Kidney epithelial cell (primary cell): ENCODE measurements around the gene UBE3D. TPM values are rescaled to one million over a fixed set of nuclear protein-coding genes. Genes with fewer than 3 reads are reported as not detected.

Source experiments
- DNase-seq: peaks from one replicate; pipeline ENCODE4 v3.0.0-alpha.2; 2010; ENCODE audit warnings: low read depth
- H3K27me3 ChIP-seq: 2 replicates; pipeline ENCODE4 v1.6.0; 2011; ENCODE audit warnings: low read length; ENCODE audit not compliant: control insufficient read depth, insufficient read depth
- H3K36me3 ChIP-seq: 2 replicates; pipeline ENCODE4 v1.5.1; 2011; ENCODE audit warnings: low read length; ENCODE audit not compliant: control insufficient read depth, insufficient read depth
- H3K4me3 ChIP-seq: 2 replicates; pipeline ENCODE4 v1.5.1; 2011; ENCODE audit warnings: low read depth, mild to moderate bottlenecking, control low read depth, low read length
- CTCF ChIP-seq: IDR thresholded peaks from 2 replicates; pipeline ENCODE4 v1.5.1; 2011; ENCODE audit warnings: mild to moderate bottlenecking, moderate library complexity, low read length, control low read depth, inconsistent platforms; ENCODE audit not compliant: insufficient read depth, poor library complexity, severe bottlenecking
- total RNA-seq: library from RNA; depleted of rRNA; stranded (reverse); fragments of >200 nt; gene quantifications from 2 replicates; pipeline ENCODE4 v1.2.3, GENCODE V29; 2015

The UBE3D gene
- total RNA-seq = 11.6 and 12.1 TPM in 2 replicates

- no peak for DNase-seq
- Histone ChIP-seq H3K27me3 (no peaks in the 10 kb centered on the region), H3K4me3 (peak within 1 kb of the TSS; percentile 83), H3K36me3 (no peaks in the 10 kb centered on the region)
- TF ChIP-seq CTCF = peak; percentile 80
These were observed at the start of gene UBE3D for GRCh38 chr6:83065511-83066192. TSS of gene UBE3D (minus strand) at chr6:83065841. CDS start at chr6:83065718, 123 bp downstream.

GRCh38 chr6:83114164-83114563 is 48.5 kb upstream of the UBE3D start:
- no peak for TF ChIP-seq CTCF
- H3K36me3 ChIP-seq = no peaks in the 10 kb centered on the region

GRCh38 chr6:83113258-83113657 is 47.6 kb upstream of the UBE3D start:
- TF ChIP-seq CTCF = no peak
- no peak for DNase-seq

More at GRCh38 chr6:83114164-83114563, 48.5 kb upstream of the UBE3D start:
- no peaks in the 10 kb centered on the region for H3K27me3 ChIP-seq
- DNase-seq = no peak
- no peak overlapping the region for H3K4me3 ChIP-seq

GRCh38 chr6:83108378-83108777 is 42.7 kb upstream of the UBE3D start:
- Histone ChIP-seq H3K4me3 (no peak overlapping the region), H3K27me3 (no peaks in the 10 kb centered on the region), H3K36me3 (no peaks in the 10 kb centered on the region)
- no peak for TF ChIP-seq CTCF
- no peak for DNase-seq

More at GRCh38 chr6:83113258-83113657, 47.6 kb upstream of the UBE3D start:
- no peaks in the 10 kb centered on the region for H3K36me3 ChIP-seq
- H3K4me3 ChIP-seq = no peak overlapping the region
- no peaks in the 10 kb centered on the region for H3K27me3 ChIP-seq

GRCh38 chr6:83098589-83098988 is 32.9 kb upstream of the UBE3D start:
- TF ChIP-seq CTCF = no peak
- Histone ChIP-seq H3K4me3 (no peak overlapping the region), H3K36me3 (no peaks in the 10 kb centered on the region), H3K27me3 (no peaks in the 10 kb centered on the region)
- DNase-seq = no peak

GRCh38 chr6:83097675-83098074 is 32.0 kb upstream of the UBE3D start:
- H3K36me3 ChIP-seq = no peaks in the 10 kb centered on the region
- no peaks in the 10 kb centered on the region for H3K27me3 ChIP-seq
- H3K4me3 ChIP-seq = no peak overlapping the region
- TF ChIP-seq CTCF = no peak
- DNase-seq = no peak
